HepG2 (cell line): Measurements from ENCODE around the gene DPP6. TPM values are rescaled to one million over a fixed set of nuclear protein-coding genes. Genes with fewer than 3 reads are reported as not detected.

Experiments used
- ATAC-seq: fragments of 200-7000 bp; cut with Tn5 transposase; 3 replicates; pipeline ENCODE4 v1.9.1; 2020; ENCODE audit warnings: mild to moderate bottlenecking, moderate library complexity
- BruUV-seq: library from RNA; stranded (reverse); fragments of 400-500 nt; replicated peaks from 2 replicates; lab custom pipeline; 2021; lab: Mats Ljungman, UMichigan
- CTCF ChIA-PET: fragments of 300-600 bp; formaldehyde crosslinking; extraction: SDS; loops from one replicate; lab custom pipeline; 2021; ENCODE audit warnings: low total read pairs, inconsistent platforms, low intra/inter-chr PET ratio; lab: Yijun Ruan, JAX
- POLR2A ChIA-PET: fragments of 350-600 bp; sonication (Branson Sonifier 250); formaldehyde crosslinking; loops from one replicate; lab custom pipeline; 2020; ENCODE audit warnings: antibody characterized with exemption, inconsistent platforms; lab: Yijun Ruan, JAX
- DNase-seq: peaks from one replicate; pipeline ENCODE4 v3.0.0-alpha.2; 2015; ENCODE audit warnings: low spot score
- FAIRE-seq: peaks from 3 replicates; lab custom pipeline; 2011; peaks lifted over from hg19 to GRCh38; lab: Jason Lieb, UNC
- H2AFZ ChIP-seq: one replicate; pipeline ENCODE4 v1.6.1; 2011; ENCODE audit warnings: low read length, inconsistent platforms
- H3K27ac ChIP-seq: fragments of 300-600 bp; 3 replicates; pipeline ENCODE4 v1.8.0; 2011; ENCODE audit warnings: mixed run types, mild to moderate bottlenecking, mixed read lengths, low read length, inconsistent platforms; ENCODE audit not compliant: insufficient read depth; ENCODE audit errors: extremely low read length
- H3K27me3 ChIP-seq, 2 experiments: fragments of 200-600 bp in 1 of 2; 2 replicates in 1 of 2; 3 replicates in 1 of 2; pipeline versions ENCODE4 v1.6.0 to v1.8.0; 2011; ENCODE audit warnings: low read length in 2 of 2, mild to moderate bottlenecking in 2 of 2, moderate library complexity in 2 of 2, inconsistent platforms in 1 of 2; ENCODE audit not compliant: insufficient read depth in 2 of 2, control insufficient read depth in 1 of 2
- H3K36me3 ChIP-seq, 2 experiments: fragments of 200-600 bp in 1 of 2; replicated peaks in 1 of 2; 2 replicates in 1 of 2; 3 replicates in 1 of 2; pipeline versions ENCODE4 v1.5.1 to v1.8.0; 2011; ENCODE audit warnings: low read length in 2 of 2, inconsistent platforms in 1 of 2; ENCODE audit not compliant: insufficient read depth in 2 of 2, control insufficient read depth in 1 of 2
- H3K4me1 ChIP-seq: 2 replicates; pipeline ENCODE4 v1.5.1; 2012; ENCODE audit warnings: low read length, inconsistent platforms; ENCODE audit not compliant: insufficient read depth
- H3K4me2 ChIP-seq: 2 replicates; pipeline ENCODE4 v1.6.0; 2011; ENCODE audit warnings: low read depth, low read length, inconsistent platforms
- H3K4me3 ChIP-seq, 3 experiments: fragments of 200-600 bp in 1 of 3; sonication (generic), shearing (Covaris generic) in 1 of 3; replicated peaks in 1 of 3; 2 replicates each; pipeline ENCODE4 v1.5.1; 2011 to 2016; ENCODE audit warnings: low read length in 3 of 3, inconsistent platforms in 2 of 3, low read depth in 2 of 3, mild to moderate bottlenecking in 2 of 3, control low read depth in 1 of 3, mixed read lengths in 1 of 3; ENCODE audit not compliant: insufficient read depth in 1 of 3
- H3K79me2 ChIP-seq: one replicate; pipeline ENCODE4 v1.6.1; 2011; ENCODE audit warnings: low read length, inconsistent platforms; ENCODE audit not compliant: insufficient read depth
- H3K9ac ChIP-seq: 2 replicates; pipeline ENCODE4 v1.6.0; 2011; ENCODE audit warnings: mild to moderate bottlenecking, low read depth, low read length, inconsistent platforms; ENCODE audit not compliant: insufficient read depth
- H3K9me3 ChIP-seq: 2 replicates; pipeline ENCODE4 v1.5.1; 2012; ENCODE audit warnings: mild to moderate bottlenecking, low read length
- H4K20me1 ChIP-seq: 2 replicates; pipeline ENCODE4 v1.6.0; 2011; ENCODE audit warnings: inconsistent platforms, mild to moderate bottlenecking, low read length, moderate library complexity; ENCODE audit not compliant: insufficient read depth
- ATF4 ChIP-seq, 2 experiments: fragments of 450-650 bp in 1 of 2; sonication (generic) in 1 of 2; formaldehyde crosslinking; IDR thresholded peaks; 2 replicates each; pipeline versions ENCODE4 v1.5.0 to v1.8.0; 2020 to 2022; ENCODE audit warnings: mild to moderate bottlenecking in 1 of 2, missing genetic modification reagents in 1 of 2
- BCL3 ChIP-seq: sonication (generic); formaldehyde crosslinking; IDR thresholded peaks from 2 replicates; pipeline ENCODE4 v1.5.1; 2020; ENCODE audit warnings: mild to moderate bottlenecking, missing genetic modification reagents, moderate library complexity
- CREB1 ChIP-seq, 2 experiments: fragments of 450-650 bp in 1 of 2; IDR thresholded peaks; 2 replicates each; pipeline ENCODE4 v1.6.1; 2016 to 2017; ENCODE audit warnings: control low read depth in 1 of 2, mild to moderate bottlenecking in 1 of 2, missing compliant biosample characterization in 1 of 2, missing genetic modification characterization in 1 of 2
- JUND ChIP-seq: sonication (generic); formaldehyde crosslinking; IDR thresholded peaks from 2 replicates; pipeline ENCODE4 v1.8.0; 2022; ENCODE audit warnings: mild to moderate bottlenecking, missing genetic modification reagents
- SRF ChIP-seq: IDR thresholded peaks from 2 replicates; pipeline ENCODE4 v1.6.1; 2011; ENCODE audit warnings: mild to moderate bottlenecking, low read depth, low read length, moderate library complexity
- TAF15 ChIP-seq: fragments of 200-400 bp; formaldehyde crosslinking; IDR thresholded peaks from one replicate; pipeline ENCODE4 v1.6.1; 2018; ENCODE audit warnings: mild to moderate bottlenecking, low read depth, low read length; ENCODE audit not compliant: poor library complexity, severe bottlenecking
- ZNF20 ChIP-seq: sonication (generic); formaldehyde crosslinking; IDR thresholded peaks from 2 replicates; pipeline ENCODE4 v1.4.0; 2020; ENCODE audit warnings: mild to moderate bottlenecking, moderate library complexity, missing genetic modification reagents
- WGBS: methylation state at CpG from one replicate; pipeline ENCODE4 v1.1.6; 2017; ENCODE audit warnings: low lambda C conversion rate; 5-methylcytosine and 5-hydroxymethylcytosine counted together
- in situ Hi-C: cut with HindIII; loops from 2 replicates; pipeline ENCODE4 v1.10.0; 2017; ENCODE audit warnings: low pct_unique_long_range_greater_than_20kb; ENCODE audit not compliant: extremely low pct_ligation_motif_present
- intact Hi-C: fragments of 100-400 bp; cut with micrococcal nuclease; formaldehyde crosslinking; loops from one replicate; pipeline ENCODE4 v1.10.0; 2022; ENCODE audit not compliant: unreplicated experiment
- polyA plus RNA-seq, 8 experiments: library from polyadenylated mRNA; depleted of rRNA in 3 of 8; stranded (reverse) in 7 of 8; unstranded in 1 of 8; fragments of >200 nt; fragmentation: Illumina TruSeq in 4 of 8; extraction: Trizol in 4 of 8; gene quantifications; 2 replicates each; pipeline versions ENCODE4 v1.2.1 to v1.2.3, GENCODE V29; 2011 to 2016; ENCODE audit warnings: low read depth in 4 of 8, missing spikeins in 1 of 8, mixed read lengths in 1 of 8; ENCODE audit not compliant: insufficient read depth in 1 of 8
- total RNA-seq, 5 experiments: library from RNA; depleted of rRNA; stranded (reverse); fragments of >200 nt; fragmentation: Illumina TruSeq; extraction: Trizol; gene quantifications; 2 replicates each; pipeline ENCODE4 v1.2.3, GENCODE V29; 2016; ENCODE audit warnings: low read depth in 1 of 5

DPP6 gene
- total and polyA plus RNA-seq, 2 of the 13 experiments (the other 11 are each of a cell fraction or from before 2014, with no cell fraction given): not detected

- Histone ChIP-seq H3K4me2 (no peak overlapping the region), H2AFZ (no peak overlapping the region), H3K9me3 (0 out of 2 replicates have a peak, but pooled peaks cover 3% of the 10 kb centered on the region), H3K36me3 (peaks cover 2 to 29% of the 10 kb centered on the region in 2 experiments; a peak in 4 of 5 replicates), H3K27ac (no peak overlapping the region), H4K20me1 (no peaks in the 10 kb centered on the region), H3K9ac (no peak overlapping the region), H3K4me3 (no peak overlapping the region), H3K79me2 (no peaks in the 10 kb centered on the region), H3K27me3 (no peaks in the 10 kb centered on the region), H3K4me1 (no peaks in the 10 kb centered on the region)
- FAIRE-seq (no peak), ATAC-seq (no peak), DNase-seq (no peak)
- WGBS: 95% methylated on average over 2 of the region's 2 CpGs
- intact Hi-C loops (no loop called here), in situ Hi-C loops (no loop called here)
- CTCF ChIA-PET: no interaction called here
- TF ChIP-seq TAF15 (no peak), ATF4 (CRISPR knock-in tag; IDR thresholded peaks at IDR 0.05) (no peak), ZNF20 (no peak), SRF (no peak), CREB1 (IDR thresholded peaks at IDR 0.05) (no peak), CREB1 (CRISPR knock-in tag; IDR thresholded peaks at IDR 0.05) (no peak), JUND (CRISPR knock-in tag) (no peak), BCL3 (no peak)
- POLR2A ChIA-PET: no interaction called here
- BruUV-seq: no TSS peak
Observed at GRCh38 chr7:154942691-154943090, 890.5 kb downstream of the DPP6 start.
